Dermis microvascular lymphatic vessel endothelial cell (primary cell): ENCODE data around the gene CACNA1A. TPM values are rescaled to one million over a fixed set of nuclear protein-coding genes. Genes with fewer than 3 reads are reported as not detected.

Source experiments
- DNase-seq, 2 donors: peaks; one replicate each; pipeline versions ENCODE4 v3.0.0 to v3.0.0-alpha.2; 2010; ENCODE audit warnings: low read depth in 2 of 2
- total RNA-seq: library from RNA; depleted of rRNA; stranded (reverse); fragments of >200 nt; gene quantifications from 2 replicates; pipeline ENCODE4 v1.2.1, GENCODE V29; 2014

Gene CACNA1A
- total RNA-seq, 1 donor from 2014 or later, result under 0.01 TPM

GRCh38 chr19:13314761-13315160, 191.5 kb downstream of the CACNA1A start:
- DNase-seq, result no peak

- no peak for DNase-seq
These were observed 192.4 kb downstream of the CACNA1A start for GRCh38 chr19:13313875-13314274.

GRCh38 chr19:13309864-13310263, 196.4 kb downstream of the CACNA1A start:
- DNase-seq, result no peak

GRCh38 chr19:13303381-13304129, 202.7 kb downstream of the CACNA1A start:
- DNase-seq, result no peak

- DNase-seq, result no peak
These were observed 203.6 kb downstream of the CACNA1A start for GRCh38 chr19:13302526-13303270.

GRCh38 chr19:13301627-13302334, 204.5 kb downstream of the CACNA1A start:
- no peak for DNase-seq

GRCh38 chr19:13300421-13301030, 205.8 kb downstream of the CACNA1A start:
- DNase-seq, result no peak

GRCh38 chr19:13299838-13300237, 206.4 kb downstream of the CACNA1A start:
- DNase-seq, result no peak

GRCh38 chr19:13298565-13299481, 207.5 kb downstream of the CACNA1A start:
- DNase-seq, result no peak

GRCh38 chr19:13297023-13297422, 209.3 kb downstream of the CACNA1A start:
- DNase-seq, result no peak

- DNase-seq, result no peak
These were observed 211.3 kb downstream of the CACNA1A start for GRCh38 chr19:13294812-13295567.

GRCh38 chr19:13291913-13292312, 214.4 kb downstream of the CACNA1A start:
- no peak for DNase-seq

GRCh38 chr19:13290741-13291140, 215.5 kb downstream of the CACNA1A start:
- no peak for DNase-seq

GRCh38 chr19:13289295-13289694, 217.0 kb downstream of the CACNA1A start:
- no peak for DNase-seq

- no peak for DNase-seq
These were observed 219.9 kb downstream of the CACNA1A start for GRCh38 chr19:13286195-13286985.

GRCh38 chr19:13284929-13285928, 221.1 kb downstream of the CACNA1A start:
- no peak for DNase-seq

GRCh38 chr19:13283871-13284270, 222.4 kb downstream of the CACNA1A start:
- DNase-seq, result no peak

- no peak for DNase-seq
These were observed 223.7 kb downstream of the CACNA1A start for GRCh38 chr19:13282486-13283065.
